NCI-H2196 (cell line): ENCODE measurements around the gene PSD.
A peak's percentile ranks its signal among the peaks of the same experiment; 100 is the strongest.

ENCODE experiments used
- DNase-seq: peaks from one replicate; lab custom pipeline; 2025; ENCODE audit not compliant: unreplicated experiment; lab: John Stamatoyannopoulos, UW

PSD gene

GRCh38 chr10:102420714-102421506 is 2.3 kb upstream of the PSD start, which contains the start of gene FBXL15:
FBXL15 (plus strand) TSS chr10:102420836; CDS start chr10:102421130, 294 bp downstream.
- DNase-seq = peak; percentile 89

- no peak for DNase-seq
Measured at GRCh38 chr10:102420181-102420713, 1.7 kb upstream of the PSD start.

GRCh38 chr10:102419269-102420180 is 940 bp upstream of the PSD start:
- peak; percentile 65 for DNase-seq

- no peak for DNase-seq
Measured at GRCh38 chr10:102416695-102417094, 1.9 kb downstream of the PSD start.

- no peak for DNase-seq
Measured at GRCh38 chr10:102416283-102416682, 2.3 kb downstream of the PSD start.

- DNase-seq = no peak
Measured at GRCh38 chr10:102414749-102415148, 3.8 kb downstream of the PSD start.

GRCh38 chr10:102413806-102414561 is 4.6 kb downstream of the PSD start:
- DNase-seq = no peak

GRCh38 chr10:102413053-102413705 is 5.4 kb downstream of the PSD start:
- DNase-seq = peak; percentile 78

GRCh38 chr10:102412293-102412692 is 6.3 kb downstream of the PSD start:
- no peak for DNase-seq

- DNase-seq = no peak
Measured at GRCh38 chr10:102411341-102412255, 7.0 kb downstream of the PSD start.

GRCh38 chr10:102410429-102411073 is 8.0 kb downstream of the PSD start:
- no peak for DNase-seq

- DNase-seq = no peak
Measured at GRCh38 chr10:102409604-102410428, 8.8 kb downstream of the PSD start.

- DNase-seq = peak; percentile 16
Measured at GRCh38 chr10:102408728-102409603, 9.6 kb downstream of the PSD start.

- DNase-seq = no peak
Measured at GRCh38 chr10:102408131-102408727, 10.4 kb downstream of the PSD start.

- no peak for DNase-seq
Measured at GRCh38 chr10:102407425-102408130, 11.0 kb downstream of the PSD start.

GRCh38 chr10:102406815-102407214 is 11.8 kb downstream of the PSD start:
- no peak for DNase-seq
